Measurements from ENCODE around the gene RRP8.

DNA sequence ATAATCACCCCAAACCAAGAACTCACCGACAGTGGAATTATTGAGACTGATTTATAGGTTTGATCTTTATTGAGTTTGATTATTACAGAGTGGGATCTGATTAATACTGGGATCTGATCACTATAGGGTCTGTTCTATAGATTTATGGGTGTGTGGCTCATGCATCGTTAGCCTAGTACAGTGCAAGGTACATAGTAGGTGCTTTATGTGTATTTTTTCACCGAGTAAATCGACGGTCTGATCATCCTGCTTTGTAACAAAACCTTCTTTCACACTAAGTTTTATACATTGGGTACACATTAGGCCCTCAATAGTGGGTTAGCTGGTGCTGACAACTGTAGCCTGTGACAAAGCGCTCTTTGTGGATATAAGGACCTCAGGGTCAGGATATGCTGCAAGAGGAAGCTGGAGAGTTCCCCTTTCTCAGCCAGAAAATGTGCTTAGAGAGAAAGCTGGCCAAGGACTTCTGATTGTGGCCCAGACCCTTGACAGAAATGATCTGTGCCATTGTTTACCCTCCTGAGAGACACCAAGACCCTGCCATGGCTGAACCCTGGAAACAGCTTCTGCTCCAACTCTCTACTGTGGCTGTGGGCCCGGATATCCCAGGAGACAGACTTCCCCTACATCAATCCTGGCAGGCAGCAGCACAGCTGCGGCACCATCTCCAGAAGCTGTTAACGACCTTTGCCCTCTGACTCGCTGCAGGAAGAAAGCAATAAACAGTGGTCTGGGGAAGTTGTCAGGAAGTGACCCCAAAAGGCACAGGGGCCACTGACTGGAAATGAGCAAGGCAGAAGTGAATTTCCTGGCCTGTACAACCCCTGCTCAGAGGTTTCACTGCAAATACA is 31.9 kb upstream of the RRP8 start:
- TF ChIP-seq, protein P1, sequence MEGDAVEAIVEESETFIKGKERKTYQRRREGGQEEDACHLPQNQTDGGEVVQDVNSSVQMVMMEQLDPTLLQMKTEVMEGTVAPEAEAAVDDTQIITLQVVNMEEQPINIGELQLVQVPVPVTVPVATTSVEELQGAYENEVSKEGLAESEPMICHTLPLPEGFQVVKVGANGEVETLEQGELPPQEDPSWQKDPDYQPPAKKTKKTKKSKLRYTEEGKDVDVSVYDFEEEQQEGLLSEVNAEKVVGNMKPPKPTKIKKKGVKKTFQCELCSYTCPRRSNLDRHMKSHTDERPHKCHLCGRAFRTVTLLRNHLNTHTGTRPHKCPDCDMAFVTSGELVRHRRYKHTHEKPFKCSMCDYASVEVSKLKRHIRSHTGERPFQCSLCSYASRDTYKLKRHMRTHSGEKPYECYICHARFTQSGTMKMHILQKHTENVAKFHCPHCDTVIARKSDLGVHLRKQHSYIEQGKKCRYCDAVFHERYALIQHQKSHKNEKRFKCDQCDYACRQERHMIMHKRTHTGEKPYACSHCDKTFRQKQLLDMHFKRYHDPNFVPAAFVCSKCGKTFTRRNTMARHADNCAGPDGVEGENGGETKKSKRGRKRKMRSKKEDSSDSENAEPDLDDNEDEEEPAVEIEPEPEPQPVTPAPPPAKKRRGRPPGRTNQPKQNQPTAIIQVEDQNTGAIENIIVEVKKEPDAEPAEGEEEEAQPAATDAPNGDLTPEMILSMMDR (IDR thresholded peaks at IDR 0.05; ENCODE audit: low read length), result no peak
- TF ChIP-seq EZH2 (optimal IDR thresholded peaks at IDR 0.05; ENCODE audit: low read depth, low read length) (no peak), EZH2phosphoT487 (IDR thresholded peaks at IDR 0.05; ENCODE audit: low read length) (no peak)

Measured in MM.1S (cell line).